Measurements from ENCODE around the gene PLCXD3.

DNA sequence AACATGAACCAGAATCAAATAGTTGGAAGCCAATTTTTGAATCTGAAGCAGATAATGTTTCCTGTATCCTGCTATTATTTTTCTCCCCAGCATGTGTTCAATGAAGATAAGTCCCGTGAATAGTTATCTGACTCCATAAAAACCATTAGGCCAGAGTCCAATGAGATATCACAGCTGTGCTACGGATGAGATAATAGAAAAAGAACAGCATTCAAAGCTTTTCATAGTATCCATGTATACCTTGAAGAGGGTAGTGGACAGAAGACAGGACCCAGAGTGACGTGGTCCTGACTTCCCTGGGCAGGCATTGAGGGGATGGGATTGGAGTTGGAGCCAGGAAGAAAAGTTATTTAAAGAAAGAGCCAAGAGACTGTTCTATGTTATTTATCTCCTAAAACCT is 246.4 kb downstream of the PLCXD3 start:
- no peak for TF ChIP-seq POLR2A (IDR thresholded peaks at IDR 0.05)
- TF ChIP-seq, protein P1, sequence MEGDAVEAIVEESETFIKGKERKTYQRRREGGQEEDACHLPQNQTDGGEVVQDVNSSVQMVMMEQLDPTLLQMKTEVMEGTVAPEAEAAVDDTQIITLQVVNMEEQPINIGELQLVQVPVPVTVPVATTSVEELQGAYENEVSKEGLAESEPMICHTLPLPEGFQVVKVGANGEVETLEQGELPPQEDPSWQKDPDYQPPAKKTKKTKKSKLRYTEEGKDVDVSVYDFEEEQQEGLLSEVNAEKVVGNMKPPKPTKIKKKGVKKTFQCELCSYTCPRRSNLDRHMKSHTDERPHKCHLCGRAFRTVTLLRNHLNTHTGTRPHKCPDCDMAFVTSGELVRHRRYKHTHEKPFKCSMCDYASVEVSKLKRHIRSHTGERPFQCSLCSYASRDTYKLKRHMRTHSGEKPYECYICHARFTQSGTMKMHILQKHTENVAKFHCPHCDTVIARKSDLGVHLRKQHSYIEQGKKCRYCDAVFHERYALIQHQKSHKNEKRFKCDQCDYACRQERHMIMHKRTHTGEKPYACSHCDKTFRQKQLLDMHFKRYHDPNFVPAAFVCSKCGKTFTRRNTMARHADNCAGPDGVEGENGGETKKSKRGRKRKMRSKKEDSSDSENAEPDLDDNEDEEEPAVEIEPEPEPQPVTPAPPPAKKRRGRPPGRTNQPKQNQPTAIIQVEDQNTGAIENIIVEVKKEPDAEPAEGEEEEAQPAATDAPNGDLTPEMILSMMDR (IDR thresholded peaks at IDR 0.05) = no peak

All from prostate gland (tissue), 2 donors.